Liver (tissue), 9 donors: ENCODE measurements around the gene GPR157. TPM values are rescaled to one million over a fixed set of nuclear protein-coding genes. Genes with fewer than 3 reads are reported as not detected.

Experiments
- DNase-seq: peaks from one replicate; pipeline ENCODE4 v3.0.0-alpha.2; 2017; ENCODE audit warnings: low spot score
- H3K27ac ChIP-seq, 2 donors: one replicate each; pipeline ENCODE4 v1.7.0; 2013; ENCODE audit warnings: inconsistent platforms in 2 of 2, low read length in 2 of 2, control low read depth in 1 of 2, low read depth in 1 of 2, mild to moderate bottlenecking in 1 of 2
- H3K27me3 ChIP-seq, 4 donors: one replicate each; pipeline versions ENCODE4 v1.6.1 to v1.7.0; 2013; ENCODE audit warnings: low read length in 3 of 4, inconsistent platforms in 1 of 4, mild to moderate bottlenecking in 1 of 4, moderate library complexity in 1 of 4; ENCODE audit not compliant: control insufficient read depth in 4 of 4, insufficient read depth in 4 of 4
- H3K36me3 ChIP-seq, 4 donors: one replicate each; pipeline versions ENCODE4 v1.6.1 to v1.7.0; 2013; ENCODE audit warnings: low read length in 3 of 4, mild to moderate bottlenecking in 3 of 4, low read depth in 1 of 4, moderate library complexity in 1 of 4; ENCODE audit not compliant: control insufficient read depth in 4 of 4, insufficient read depth in 3 of 4
- H3K4me1 ChIP-seq, 4 donors: one replicate each; pipeline versions ENCODE4 v1.6.1 to v1.7.0; 2013; ENCODE audit warnings: low read length in 3 of 4, mild to moderate bottlenecking in 3 of 4, moderate library complexity in 1 of 4; ENCODE audit not compliant: control insufficient read depth in 4 of 4, insufficient read depth in 4 of 4
- H3K4me3 ChIP-seq, 3 donors: one replicate each; pipeline versions ENCODE4 v1.6.1 to v1.7.0; 2013; ENCODE audit warnings: low read length in 3 of 3, control low read depth in 1 of 3, low read depth in 1 of 3, mild to moderate bottlenecking in 1 of 3
- H3K9ac ChIP-seq, 2 donors: one replicate each; pipeline ENCODE4 v1.7.0; 2013; ENCODE audit warnings: low read length in 2 of 2, mild to moderate bottlenecking in 2 of 2, moderate library complexity in 2 of 2, control low read depth in 1 of 2, low read depth in 1 of 2
- H3K9me3 ChIP-seq, 4 donors: one replicate each; pipeline versions ENCODE4 v1.6.1 to v1.7.0; 2013; ENCODE audit warnings: low read length in 3 of 4; ENCODE audit not compliant: control insufficient read depth in 4 of 4
- CTCF ChIP-seq: fragments of 150-350 bp; IDR thresholded peaks from 2 replicates; pipeline ENCODE4 v1.5.1; 2017; ENCODE audit warnings: improper control_type of control experiment, low read depth, low read length; ENCODE audit not compliant: missing input control
- GABPA ChIP-seq, 2 donors: IDR thresholded peaks in 1 of 2; conservative IDR thresholded peaks in 1 of 2; 2 replicates each; pipeline ENCODE4 v1.6.1; 2016; ENCODE audit warnings: antibody characterized with exemption in 2 of 2, mild to moderate bottlenecking in 1 of 2, moderate library complexity in 1 of 2
- HNF4G ChIP-seq: IDR thresholded peaks from 2 replicates; pipeline ENCODE4 v1.6.1; 2016; ENCODE audit warnings: antibody characterized with exemption
- JUND ChIP-seq, 2 donors: IDR thresholded peaks; 2 replicates each; pipeline ENCODE4 v1.6.1; 2016; ENCODE audit warnings: antibody characterized with exemption in 2 of 2
- MAX ChIP-seq: IDR thresholded peaks from 2 replicates; pipeline ENCODE4 v1.6.1; 2016; ENCODE audit warnings: antibody characterized with exemption
- NR2F2 ChIP-seq: IDR thresholded peaks from 2 replicates; pipeline ENCODE4 v1.6.1; 2016; ENCODE audit warnings: antibody characterized with exemption
- RAD21 ChIP-seq, 2 donors: IDR thresholded peaks; 2 replicates each; pipeline ENCODE4 v1.6.1; 2016; ENCODE audit warnings: antibody characterized with exemption in 2 of 2, mild to moderate bottlenecking in 2 of 2
- REST ChIP-seq: IDR thresholded peaks from 2 replicates; pipeline ENCODE4 v1.6.1; 2016; ENCODE audit warnings: antibody characterized with exemption, mild to moderate bottlenecking
- RXRA ChIP-seq, 2 donors: IDR thresholded peaks; 2 replicates each; pipeline ENCODE4 v1.6.1; 2017 to 2018; ENCODE audit warnings: antibody characterized with exemption in 2 of 2, mild to moderate bottlenecking in 1 of 2
- TAF1 ChIP-seq: conservative IDR thresholded peaks from 2 replicates; pipeline ENCODE4 v1.6.1; 2016; ENCODE audit warnings: antibody characterized with exemption, mild to moderate bottlenecking
- ZBTB33 ChIP-seq: IDR thresholded peaks from 2 replicates; pipeline ENCODE4 v1.6.1; 2016; ENCODE audit warnings: antibody characterized with exemption
- WGBS: extraction: QIAGEN DNeasy Blood & Tissue Kit; methylation state at CpG from one replicate; pipeline ENCODE4 v1.1.7; 2013; 5-methylcytosine and 5-hydroxymethylcytosine counted together
- polyA plus RNA-seq, 2 donors: library from polyadenylated mRNA; stranded (reverse) in 1 of 2; unstranded in 1 of 2; fragments of 200-250 nt in 1 of 2; fragments of >200 nt in 1 of 2; fragmentation: Nextera tagmentation in 1 of 2; extraction: Ambion mirVana in 1 of 2; gene quantifications; one replicate each; pipeline versions ENCODE4 v1.2.1 to v1.2.3, GENCODE V29; 2013 to 2015
- total RNA-seq, 2 donors: library from RNA; depleted of rRNA; stranded (reverse); fragments of >200 nt; gene quantifications; one replicate each; pipeline ENCODE4 v1.2.3, GENCODE V29; 2014
- donor health status: healthy.
- donor health status: healthy.
- donor health status: healthy.
- donor health status: healthy.
- donor health status: healthy.

Gene GPR157
- total and polyA plus RNA-seq, 4 donors: 1.3 to 7.0 (median 2.2) TPM

- H3K27ac ChIP-seq: no peak overlapping the region
These were observed 44.0 kb downstream of the GPR157 start for GRCh38 chr1:9084906-9085305.

More at GRCh38 chr1:9084906-9085305, 44.0 kb downstream of the GPR157 start:
- Histone ChIP-seq H3K4me1 (peaks cover 0 to 3% (median 0%) of the 10 kb centered on the region in 4 donors), H3K36me3 (no peaks in the 10 kb centered on the region), H3K4me3 (no peak overlapping the region), H3K9ac (no peak overlapping the region), H3K9me3 (no peaks in the 10 kb centered on the region), H3K27me3 (no peaks in the 10 kb centered on the region)
- no peak for TF ChIP-seq MAX
- no peak for TF ChIP-seq RXRA (IDR thresholded peaks at IDR 0.05)
- TF ChIP-seq HNF4G: no peak
- no peak for TF ChIP-seq RAD21 (IDR thresholded peaks at IDR 0.05)
- no peak for TF ChIP-seq CTCF
- no peak for TF ChIP-seq REST
- no peak for TF ChIP-seq ZBTB33
- no peak for TF ChIP-seq GABPA (IDR thresholded peaks at IDR 0.05 in 1 of 2, conservative IDR thresholded peaks at IDR 0.05 in 1 of 2)
- no peak for TF ChIP-seq JUND (IDR thresholded peaks at IDR 0.05)
- no peak for TF ChIP-seq TAF1
- no peak for TF ChIP-seq NR2F2
- WGBS: 88% methylated on average over 8 of the region's 8 CpGs
- no peak for DNase-seq
